Rectal smooth muscle tissue (tissue), 1 donor: ENCODE data around the gene EGFL7.

Experiments used
- H3K27ac ChIP-seq: one replicate; pipeline ENCODE4 v1.7.0; 2013; ENCODE audit warnings: low read depth, low read length, inconsistent platforms
- H3K27me3 ChIP-seq: one replicate; pipeline ENCODE4 v1.7.0; 2013; ENCODE audit warnings: low read length; ENCODE audit not compliant: control insufficient read depth, insufficient read depth
- H3K36me3 ChIP-seq: one replicate; pipeline ENCODE4 v1.7.0; 2013; ENCODE audit warnings: low read length; ENCODE audit not compliant: control insufficient read depth, insufficient read depth
- H3K4me1 ChIP-seq: one replicate; pipeline ENCODE4 v1.7.0; 2013; ENCODE audit warnings: low read length; ENCODE audit not compliant: control insufficient read depth, insufficient read depth
- H3K4me3 ChIP-seq: one replicate; pipeline ENCODE4 v1.7.0; 2013; ENCODE audit warnings: low read length
- H3K9ac ChIP-seq: one replicate; pipeline ENCODE4 v1.7.0; 2013; ENCODE audit warnings: low read length

Gene EGFL7

GRCh38 chr9:136662656-136663581 is at the start of gene EGFL7:
EGFL7 (plus strand) TSS chr9:136662916; CDS start chr9:136668283, 5,367 bp downstream.
- Histone ChIP-seq H3K27me3 (peaks cover 27% of the 10 kb centered on the region), H3K4me3 (peak within 1 kb of the TSS; percentile 36), H3K9ac (no peak within 1 kb of the TSS), H3K27ac (no peak within 1 kb of the TSS), H3K4me1 (peaks cover 2% of the 10 kb centered on the region), H3K36me3 (no peaks in the 10 kb centered on the region)

GRCh38 chr9:136613824-136614371 is 48.8 kb upstream of the EGFL7 start:
- no peak overlapping the region for H3K9ac ChIP-seq
- H3K4me1 ChIP-seq = no peaks in the 10 kb centered on the region
- no peaks in the 10 kb centered on the region for H3K27me3 ChIP-seq
- no peak overlapping the region for H3K27ac ChIP-seq
- H3K36me3 ChIP-seq = no peaks in the 10 kb centered on the region
- H3K4me3 ChIP-seq = no peak overlapping the region

GRCh38 chr9:136614372-136614922 is 48.3 kb upstream of the EGFL7 start:
- H3K9ac ChIP-seq = no peak overlapping the region
- no peak overlapping the region for H3K27ac ChIP-seq
- no peaks in the 10 kb centered on the region for H3K4me1 ChIP-seq
- no peak overlapping the region for H3K4me3 ChIP-seq
- H3K27me3 ChIP-seq = no peaks in the 10 kb centered on the region
- H3K36me3 ChIP-seq = no peaks in the 10 kb centered on the region

GRCh38 chr9:136614967-136615623 is 47.6 kb upstream of the EGFL7 start:
- no peak overlapping the region for H3K4me3 ChIP-seq
- no peaks in the 10 kb centered on the region for H3K4me1 ChIP-seq
- no peak overlapping the region for H3K27ac ChIP-seq
- no peak overlapping the region for H3K9ac ChIP-seq
- no peaks in the 10 kb centered on the region for H3K27me3 ChIP-seq
- no peaks in the 10 kb centered on the region for H3K36me3 ChIP-seq

DNA sequence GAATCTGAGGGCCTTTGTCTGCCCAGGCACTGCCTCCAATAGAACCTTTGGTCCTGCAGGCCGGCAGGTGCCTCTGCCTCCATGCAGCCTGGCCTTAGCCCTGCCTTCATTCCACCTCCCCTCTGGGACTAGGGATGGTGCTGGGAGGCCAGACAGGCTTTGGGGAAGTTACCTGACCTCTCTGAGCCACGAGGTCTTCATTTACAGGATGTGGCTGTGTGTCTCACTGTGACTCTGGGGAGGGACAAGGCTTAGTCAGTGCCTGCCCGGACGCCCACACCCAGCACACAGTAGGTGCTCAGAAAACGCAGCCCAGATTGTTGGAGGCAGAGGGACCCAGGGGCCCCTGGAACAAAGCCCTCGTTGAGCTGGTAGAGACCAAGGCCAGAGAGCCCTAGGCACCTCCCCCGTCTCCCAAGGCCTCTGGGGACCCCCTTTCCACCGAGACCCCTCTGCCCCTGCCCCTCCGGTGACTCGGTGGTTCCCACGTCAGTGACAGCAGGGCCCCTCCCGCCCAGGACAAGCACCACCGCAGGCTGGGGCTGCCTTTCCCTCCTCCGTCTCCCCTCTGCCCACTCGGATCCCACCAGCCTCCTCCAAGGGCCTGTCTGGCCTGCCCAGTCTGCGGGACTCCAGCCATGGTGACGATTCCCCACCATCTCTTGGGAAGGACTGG is 46.9 kb upstream of the EGFL7 start:
- no peak overlapping the region for H3K4me3 ChIP-seq
- H3K36me3 ChIP-seq = no peaks in the 10 kb centered on the region
- no peaks in the 10 kb centered on the region for H3K4me1 ChIP-seq
- H3K27me3 ChIP-seq = no peaks in the 10 kb centered on the region
- H3K9ac ChIP-seq = no peak overlapping the region
- no peak overlapping the region for H3K27ac ChIP-seq

DNA sequence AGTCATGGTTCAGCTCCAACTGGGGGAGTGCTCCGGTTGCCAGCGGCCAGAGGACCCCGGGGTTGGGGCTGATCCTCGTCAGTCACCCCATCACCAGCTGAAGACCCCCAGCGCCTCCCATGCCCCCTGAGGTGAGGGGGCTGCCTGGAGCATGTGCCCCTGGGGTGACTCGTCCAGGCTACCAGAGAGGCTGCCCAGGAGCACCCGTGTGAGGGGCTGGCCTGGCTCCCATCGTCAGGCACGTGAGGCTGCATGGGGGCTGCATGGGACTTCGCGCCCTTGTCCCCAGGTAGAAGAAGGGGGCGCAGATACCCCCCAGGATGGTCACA is 46.4 kb upstream of the EGFL7 start:
- no peaks in the 10 kb centered on the region for H3K27me3 ChIP-seq
- H3K4me3 ChIP-seq = no peak overlapping the region
- H3K27ac ChIP-seq = no peak overlapping the region
- H3K4me1 ChIP-seq = no peaks in the 10 kb centered on the region
- no peaks in the 10 kb centered on the region for H3K36me3 ChIP-seq
- H3K9ac ChIP-seq = no peak overlapping the region

- Histone ChIP-seq H3K27ac (no peak overlapping the region), H3K4me3 (no peak overlapping the region), H3K27me3 (no peaks in the 10 kb centered on the region), H3K9ac (no peak overlapping the region), H3K4me1 (no peaks in the 10 kb centered on the region), H3K36me3 (no peaks in the 10 kb centered on the region)
These were observed 45.6 kb upstream of the EGFL7 start for GRCh38 chr9:136616948-136617695.

GRCh38 chr9:136617746-136618579 is 44.8 kb upstream of the EGFL7 start:
- H3K4me3 ChIP-seq = no peak overlapping the region
- no peaks in the 10 kb centered on the region for H3K36me3 ChIP-seq
- H3K4me1 ChIP-seq = no peaks in the 10 kb centered on the region
- H3K9ac ChIP-seq = no peak overlapping the region
- H3K27ac ChIP-seq = no peak overlapping the region
- no peaks in the 10 kb centered on the region for H3K27me3 ChIP-seq

DNA sequence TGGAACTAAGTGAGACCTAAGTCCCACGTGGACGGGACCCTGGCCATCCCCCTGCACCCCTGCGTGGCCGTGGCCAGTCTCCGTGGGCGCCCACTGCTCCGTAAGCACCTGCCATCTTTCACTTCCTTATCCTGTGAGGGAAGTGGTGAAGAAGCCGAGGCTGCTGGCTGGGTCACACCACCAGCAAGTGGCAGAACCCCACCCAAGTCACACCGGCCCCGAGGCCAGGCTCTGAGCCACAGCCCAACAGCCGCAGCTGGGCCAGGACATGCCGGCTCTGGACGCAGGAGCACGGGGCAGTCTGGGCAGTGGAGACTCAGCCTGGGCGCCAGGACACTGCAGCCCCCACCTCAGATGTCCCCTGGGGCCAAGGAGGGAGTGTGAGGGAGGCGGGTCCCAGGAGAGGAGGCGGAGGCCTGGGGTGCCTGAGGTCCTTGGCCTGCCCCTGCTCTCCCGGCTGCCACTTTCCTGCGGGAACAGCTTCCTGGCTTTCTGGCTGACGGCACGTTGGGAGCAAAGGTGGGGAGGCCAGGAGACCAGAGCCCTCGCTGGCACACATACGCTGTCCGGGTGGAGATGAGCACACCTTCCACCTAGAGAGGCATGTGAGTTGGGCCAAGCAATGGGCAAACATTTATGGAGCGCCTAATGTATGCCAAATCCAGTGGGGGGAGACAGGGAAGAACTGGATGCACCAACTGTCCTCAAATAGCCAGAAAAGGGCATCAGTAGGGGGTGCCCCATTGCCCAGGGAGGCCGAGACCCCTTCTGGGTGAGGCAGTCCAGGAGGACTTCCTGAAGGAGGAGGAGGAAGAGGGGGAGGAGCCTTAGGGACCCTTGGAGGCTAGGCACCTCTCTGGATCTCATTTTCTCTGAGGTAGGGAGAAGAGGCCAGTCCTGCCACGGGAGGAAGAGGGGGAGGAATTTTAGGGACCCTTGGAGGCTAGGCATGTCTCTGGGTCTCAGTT is 43.9 kb upstream of the EGFL7 start:
- no peaks in the 10 kb centered on the region for H3K27me3 ChIP-seq
- H3K9ac ChIP-seq = no peak overlapping the region
- no peak overlapping the region for H3K27ac ChIP-seq
- H3K4me1 ChIP-seq = no peaks in the 10 kb centered on the region
- H3K36me3 ChIP-seq = no peaks in the 10 kb centered on the region
- H3K4me3 ChIP-seq = no peak overlapping the region

GRCh38 chr9:136619742-136620440 is 42.8 kb upstream of the EGFL7 start:
- Histone ChIP-seq H3K4me1 (no peaks in the 10 kb centered on the region), H3K27me3 (no peaks in the 10 kb centered on the region), H3K27ac (no peak overlapping the region), H3K4me3 (no peak overlapping the region), H3K9ac (no peak overlapping the region), H3K36me3 (no peaks in the 10 kb centered on the region)
